ENCODE results near the gene SNAI3. TPM values are rescaled to one million over a fixed set of nuclear protein-coding genes. Genes with fewer than 3 reads are reported as not detected.

Gene SNAI3
- total and polyA plus RNA-seq, 2 of the 4 experiments (the other 2 are of a cell fraction) = 0.21 TPM; not detected in 1

- POLR2A ChIA-PET (ENCODE audit: unreplicated experiment) = no interaction called here
- Histone ChIP-seq H3K14ac (replicated peaks; ENCODE audit: low read depth, low read length) (no peak overlapping the region), H3K4me2 (ENCODE audit: low read depth, low read length) (no peak overlapping the region), H3K27ac (ENCODE audit: insufficient read depth, low read length) (no peak overlapping the region), H3K18ac (ENCODE audit: low read depth, low read length) (no peak overlapping the region), H2BK5ac (ENCODE audit: low read depth, low read length, poor library complexity, severe bottlenecking) (no peak overlapping the region), H4K5ac (ENCODE audit: low read depth, low read length) (no peak overlapping the region), H2AK5ac (ENCODE audit: low read depth, low read length) (no peak overlapping the region; the same call in 1 of the 2 replicates), H4K8ac (ENCODE audit: low read depth in 2 of 2, low read length in 2 of 2) (no peak overlapping the region), H4K20me1 (ENCODE audit: insufficient read depth, low read length) (peaks cover 5% of the 10 kb centered on the region; the same call in 1 of the 2 replicates), H2BK15ac (ENCODE audit: low read depth, low read length) (no peak overlapping the region), H3K4ac (ENCODE audit: low read depth, low read length) (no peak overlapping the region), H2BK20ac (ENCODE audit: low read depth, low read length) (no peak overlapping the region), H3K4me3 (ENCODE audit: insufficient read depth, low read depth, low read length) (no peak overlapping the region), H2BK120ac (ENCODE audit: low read depth, low read length) (no peak overlapping the region), H3K9ac (ENCODE audit: low read depth, low read length) (no peak overlapping the region), H3K36me3 (ENCODE audit: control insufficient read depth, insufficient read depth, low read length) (peaks cover 35% of the 10 kb centered on the region), H3K9me3 (ENCODE audit: control insufficient read depth, insufficient read depth, low read length) (no peaks in the 10 kb centered on the region), H4K91ac (ENCODE audit: insufficient read depth, low read depth, low read length) (no peak overlapping the region), H2AK9ac (replicated peaks; ENCODE audit: low read depth, low read length, poor library complexity) (no peak overlapping the region), H3K79me1 (ENCODE audit: low read depth in 1 of 2, low read length in 2 of 2) (no peaks in the 10 kb centered on the region), H3K4me1 (ENCODE audit: control insufficient read depth, insufficient read depth, low read length) (peaks cover 11% of the 10 kb centered on the region), H3K23ac (ENCODE audit: low read depth, low read length) (no peak overlapping the region), H3K56ac (ENCODE audit: extremely low read depth, insufficient read depth, low read length) (no peak overlapping the region), H2AFZ (replicated peaks; ENCODE audit: low read length, poor library complexity) (no peak overlapping the region), H3K9me1 (ENCODE audit: insufficient read depth, low read length) (peaks cover 2% of the 10 kb centered on the region; the same call in 1 of the 2 replicates), H3K27me3 (ENCODE audit: control insufficient read depth, insufficient read depth, low read length) (peaks cover 9% of the 10 kb centered on the region)
- DNase-seq (peak; percentile 13), ATAC-seq (ENCODE audit: low read depth) (no peak)
- 78% methylated on average over 11 of the region's 23 CpGs; no CpG with 5 or more reads in 1 of the 2 experiments for WGBS, 2 experiments (ENCODE audit: extremely low coverage in 2 of 2, insufficient read length in 1 of 2)
- peak; percentile 30 for TF ChIP-seq CTCF (conservative IDR thresholded peaks at IDR 0.05; ENCODE audit: low read depth, low read length)
- TF ChIP-seq RAD21 (IDR thresholded peaks at IDR 0.05; ENCODE audit: low read length) = peak; percentile 22; the same call in 1 of the 2 replicates
- TF ChIP-seq SMC3 (IDR thresholded peaks at IDR 0.05; ENCODE audit: low read depth, low read length) = no peak
- no peak for TF ChIP-seq POLR2A (IDR thresholded peaks at IDR 0.05; ENCODE audit: low read depth, low read length)
- no peak for TF ChIP-seq FOS (IDR thresholded peaks at IDR 0.05; ENCODE audit: low read depth, low read length)
- no peak for TF ChIP-seq CEBPB (IDR thresholded peaks at IDR 0.05; ENCODE audit: low read depth, low read length)
- no peak for TF ChIP-seq MAFK (IDR thresholded peaks at IDR 0.05; ENCODE audit: low read depth, low read length)
- TF ChIP-seq, protein P1, sequence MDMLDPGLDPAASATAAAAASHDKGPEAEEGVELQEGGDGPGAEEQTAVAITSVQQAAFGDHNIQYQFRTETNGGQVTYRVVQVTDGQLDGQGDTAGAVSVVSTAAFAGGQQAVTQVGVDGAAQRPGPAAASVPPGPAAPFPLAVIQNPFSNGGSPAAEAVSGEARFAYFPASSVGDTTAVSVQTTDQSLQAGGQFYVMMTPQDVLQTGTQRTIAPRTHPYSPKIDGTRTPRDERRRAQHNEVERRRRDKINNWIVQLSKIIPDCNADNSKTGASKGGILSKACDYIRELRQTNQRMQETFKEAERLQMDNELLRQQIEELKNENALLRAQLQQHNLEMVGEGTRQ (IDR thresholded peaks at IDR 0.05; ENCODE audit: low read depth, low read length) = no peak
- TF ChIP-seq RCOR1 (IDR thresholded peaks at IDR 0.05; ENCODE audit: insufficient replicate concordance, low read length) = no peak
- no peak for TF ChIP-seq MXI1 (IDR thresholded peaks at IDR 0.05; ENCODE audit: borderline replicate concordance, low read depth, low read length)
- TF ChIP-seq NFE2L2 (IDR thresholded peaks at IDR 0.05; ENCODE audit: low read depth, low read length) = no peak
- CTCF ChIA-PET = no interaction called here
- in situ Hi-C loops (cut with MboI; ENCODE audit: low sequenced_read_pairs) (no loop called here), intact Hi-C loops (cut with micrococcal nuclease) (no loop called here), dilution Hi-C loops (cut with HindIII; ENCODE audit: low sequenced_read_pairs, unreplicated experiment) (no loop called here)
- no TSS peak for BruUV-seq (replicated peaks)
Observed at GRCh38 chr16:88633684-88634140, 52.6 kb downstream of the SNAI3 start.

Measured in IMR-90 (cell line).